Measurements from ENCODE around the gene UPP2.

Gene UPP2

GRCh38 chr2:158131919-158132566 is 30.4 kb downstream of the UPP2 start:
- in situ Hi-C loops (cut with HindIII; ENCODE audit: low sequenced_read_pairs), result no loop called here
- no peak overlapping the region for H3K4me3 ChIP-seq (ENCODE audit: low read depth, low read length)
- DNase-seq (ENCODE audit: low read depth, low spot score), result no peak

GRCh38 chr2:158134055-158134454 is 32.4 kb downstream of the UPP2 start:
- no peak overlapping the region for H3K4me3 ChIP-seq (ENCODE audit: low read depth, low read length)
- no peak for TF ChIP-seq CTCF (IDR thresholded peaks at IDR 0.05; ENCODE audit: low read depth, low read length)
- DNase-seq (ENCODE audit: low read depth, low spot score), result no peak
- in situ Hi-C loops (cut with HindIII; ENCODE audit: low sequenced_read_pairs), result no loop called here

More at GRCh38 chr2:158131919-158132566, 30.4 kb downstream of the UPP2 start:
- TF ChIP-seq CTCF (IDR thresholded peaks at IDR 0.05; ENCODE audit: low read depth, low read length), result no peak

GRCh38 chr2:158134655-158135054 is 33.0 kb downstream of the UPP2 start:
- no peak overlapping the region for H3K4me3 ChIP-seq (ENCODE audit: low read depth, low read length)
- no peak for DNase-seq (ENCODE audit: low read depth, low spot score)
- in situ Hi-C loops (cut with HindIII; ENCODE audit: low sequenced_read_pairs), result no loop called here
- no peak for TF ChIP-seq CTCF (IDR thresholded peaks at IDR 0.05; ENCODE audit: low read depth, low read length)

- DNase-seq (ENCODE audit: low read depth, low spot score), result no peak
- H3K4me3 ChIP-seq (ENCODE audit: low read depth, low read length), result no peak overlapping the region
- TF ChIP-seq CTCF (IDR thresholded peaks at IDR 0.05; ENCODE audit: low read depth, low read length), result no peak
- in situ Hi-C loops (cut with HindIII; ENCODE audit: low sequenced_read_pairs), result no loop called here
These were observed 33.4 kb downstream of the UPP2 start for GRCh38 chr2:158135096-158135495.

- no peak for DNase-seq (ENCODE audit: low read depth, low spot score)
- in situ Hi-C loops (cut with HindIII; ENCODE audit: low sequenced_read_pairs), result no loop called here
- no peak for TF ChIP-seq CTCF (IDR thresholded peaks at IDR 0.05; ENCODE audit: low read depth, low read length)
- no peak overlapping the region for H3K4me3 ChIP-seq (ENCODE audit: low read depth, low read length)
These were observed 36.6 kb downstream of the UPP2 start for GRCh38 chr2:158138255-158138654.

- DNase-seq (ENCODE audit: low read depth, low spot score), result no peak
- in situ Hi-C loops (cut with HindIII; ENCODE audit: low sequenced_read_pairs), result no loop called here
- no peak overlapping the region for H3K4me3 ChIP-seq (ENCODE audit: low read depth, low read length)
- TF ChIP-seq CTCF (IDR thresholded peaks at IDR 0.05; ENCODE audit: low read depth, low read length), result no peak
These were observed 38.5 kb downstream of the UPP2 start for GRCh38 chr2:158140201-158140600.

Data from astrocyte of the spinal cord (primary cell).